ENCODE measurements around the gene MYT1. TPM values are rescaled to one million over a fixed set of nuclear protein-coding genes. Genes with fewer than 3 reads are reported as not detected.

Gene MYT1
- polyA plus RNA-seq, 1 experiment = not detected

- POLR2A ChIA-PET = no interaction called here
- no peak for TF ChIP-seq CTCF (IDR thresholded peaks at IDR 0.05; ENCODE audit: low read depth, low read length)
- Histone ChIP-seq H3K27me3 (ENCODE audit: control insufficient read depth, insufficient read depth, low read length) (peaks cover 8% of the 10 kb centered on the region), H3K27ac (ENCODE audit: low read depth, low read length) (no peak overlapping the region), H3K4me3 (ENCODE audit: low read depth, low read length) (no peak overlapping the region), H3K9me3 (ENCODE audit: control insufficient read depth, insufficient read depth, low read length) (peaks cover 29% of the 10 kb centered on the region)
- DNase-seq (ENCODE audit: low read depth, low spot score) = no peak
- CTCF ChIA-PET = no interaction called here
Measured at GRCh38 chr20:64144144-64144912, 19.9 kb upstream of the MYT1 start.

- no peak overlapping the region for H3K27ac ChIP-seq (ENCODE audit: low read depth, low read length)
- peaks cover 5% of the 10 kb centered on the region for H3K27me3 ChIP-seq (ENCODE audit: control insufficient read depth, insufficient read depth, low read length)
Measured at GRCh38 chr20:64145458-64146300, 18.6 kb upstream of the MYT1 start.

GRCh38 chr20:64146301-64146935 lies 17.8 kb upstream of the MYT1 start:
- H3K9me3 ChIP-seq (ENCODE audit: control insufficient read depth, insufficient read depth, low read length) = peaks cover 32% of the 10 kb centered on the region
- CTCF ChIA-PET = no interaction called here
- peaks cover 3% of the 10 kb centered on the region for H3K27me3 ChIP-seq (ENCODE audit: control insufficient read depth, insufficient read depth, low read length)
- DNase-seq (ENCODE audit: low read depth, low spot score) = no peak
- POLR2A ChIA-PET = interaction anchor here (0.6 kb wide), 1 partner anchor 606 kb away, joined by 3 read pairs; no protein-coding TSS in a partner anchor
- H3K27ac ChIP-seq (ENCODE audit: low read depth, low read length) = no peak overlapping the region
- H3K4me3 ChIP-seq (ENCODE audit: low read depth, low read length) = no peak overlapping the region
- no peak for TF ChIP-seq CTCF (IDR thresholded peaks at IDR 0.05; ENCODE audit: low read depth, low read length)

More at GRCh38 chr20:64145458-64146300, 18.6 kb upstream of the MYT1 start:
- no peak overlapping the region for H3K4me3 ChIP-seq (ENCODE audit: low read depth, low read length)
- ChIA-PET POLR2A (interaction anchor here (0.6 kb wide), 1 partner anchor 605 kb away, joined by 3 read pairs; no protein-coding TSS in a partner anchor), CTCF (no interaction called here)
- H3K9me3 ChIP-seq (ENCODE audit: control insufficient read depth, insufficient read depth, low read length) = peaks cover 32% of the 10 kb centered on the region
- TF ChIP-seq CTCF (IDR thresholded peaks at IDR 0.05; ENCODE audit: low read depth, low read length) = no peak
- DNase-seq (ENCODE audit: low read depth, low spot score) = no peak

- Histone ChIP-seq H3K4me3 (ENCODE audit: low read depth, low read length) (no peak overlapping the region), H3K27ac (ENCODE audit: low read depth, low read length) (no peak overlapping the region), H3K27me3 (ENCODE audit: control insufficient read depth, insufficient read depth, low read length) (peaks cover under 1% of the 10 kb centered on the region), H3K9me3 (ENCODE audit: control insufficient read depth, insufficient read depth, low read length) (peaks cover 32% of the 10 kb centered on the region)
- TF ChIP-seq CTCF (IDR thresholded peaks at IDR 0.05; ENCODE audit: low read depth, low read length) = no peak
- no peak for DNase-seq (ENCODE audit: low read depth, low spot score)
- CTCF ChIA-PET = no interaction called here
- POLR2A ChIA-PET = no interaction called here
Measured at GRCh38 chr20:64146936-64147477, 17.2 kb upstream of the MYT1 start.

Measured in AG04450 (cell line).